Dermis blood vessel endothelial cell (primary cell): ENCODE results near the gene C4A. TPM values are rescaled to one million over a fixed set of nuclear protein-coding genes. Genes with fewer than 3 reads are reported as not detected.
"Not testable (repeated sequence)": the region's sequence is repeated elsewhere in the genome, so short reads cannot be mapped to it uniquely, and the experiment has no call there.

ENCODE experiments used
- DNase-seq: peaks from one replicate; pipeline ENCODE4 v3.0.0; 2010
- total RNA-seq: library from RNA; depleted of rRNA; stranded (reverse); fragments of >200 nt; gene quantifications from 2 replicates; pipeline ENCODE4 v1.2.3, GENCODE V29; 2014

Gene C4A
- total RNA-seq, result 1.5 and 2.2 TPM in 2 replicates

- not testable (repeated sequence) for DNase-seq
Measured at GRCh38 chr6:31981744-31982143, at the start of gene C4A. Gene C4A (plus strand): TSS chr6:31982057. CDS start chr6:31982108, 51 bp downstream.

- not testable (repeated sequence) for DNase-seq
Measured at GRCh38 chr6:31932137-31932536, 49.7 kb upstream of the C4A start.

- DNase-seq, result no peak
Measured at GRCh38 chr6:31933537-31933936, 48.3 kb upstream of the C4A start.

- no peak for DNase-seq
Measured at GRCh38 chr6:31935021-31935420, 46.8 kb upstream of the C4A start.

GRCh38 chr6:31935823-31936222 lies 46.0 kb upstream of the C4A start:
- DNase-seq, result no peak

- DNase-seq, result no peak
Measured at GRCh38 chr6:31940256-31940664, 41.6 kb upstream of the C4A start.

- DNase-seq, result no peak
Measured at GRCh38 chr6:31943742-31944141, 38.1 kb upstream of the C4A start.

GRCh38 chr6:31945154-31945506 lies 36.7 kb upstream of the C4A start:
- no peak for DNase-seq

- peak; percentile 51 for DNase-seq
Measured at GRCh38 chr6:31945507-31946369, 36.1 kb upstream of the C4A start, which contains the start of gene CFB. Gene CFB (plus strand): TSS chr6:31946095. CDS start chr6:31946222, 127 bp downstream.

GRCh38 chr6:31946370-31946885 lies 35.4 kb upstream of the C4A start:
- no peak for DNase-seq

- no peak for DNase-seq
Measured at GRCh38 chr6:31947070-31947675, 34.7 kb upstream of the C4A start.

- no peak for DNase-seq
Measured at GRCh38 chr6:31947864-31948263, 34.0 kb upstream of the C4A start.

GRCh38 chr6:31948306-31948705 lies 33.6 kb upstream of the C4A start:
- DNase-seq, result no peak

- no peak for DNase-seq
Measured at GRCh38 chr6:31948753-31949413, 33.0 kb upstream of the C4A start.

- no peak for DNase-seq
Measured at GRCh38 chr6:31949926-31950548, 31.8 kb upstream of the C4A start.

- peak; percentile 81 for DNase-seq
Measured at GRCh38 chr6:31952140-31952805, 29.6 kb upstream of the C4A start.

GRCh38 chr6:31952890-31953289 lies 29.0 kb upstream of the C4A start:
- DNase-seq, result no peak

- DNase-seq, result no peak
Measured at GRCh38 chr6:31954511-31954910, 27.3 kb upstream of the C4A start.

GRCh38 chr6:31956796-31957195 lies 25.1 kb upstream of the C4A start:
- no peak for DNase-seq

- DNase-seq, result no peak
Measured at GRCh38 chr6:31958412-31958740, 23.5 kb upstream of the C4A start.

GRCh38 chr6:31958741-31959739 lies 22.8 kb upstream of the C4A start, which contains the start of the genes NELFE and SKIC2:
Gene NELFE (minus strand): TSS chr6:31958971. CDS start chr6:31958446, 525 bp downstream.
Gene SKIC2 (plus strand): TSS chr6:31959175. CDS start chr6:31959193, 18 bp downstream.
- DNase-seq, result peak; percentile 99
